NCI-H1694 (cell line): ENCODE data around the gene ATP9B.

Experiments used
- DNase-seq: peaks from one replicate; lab custom pipeline; 2025; lab: John Stamatoyannopoulos, UW

The ATP9B gene

GRCh38 chr18:79396431-79397246 lies 327.4 kb downstream of the ATP9B start:
- no peak for DNase-seq

GRCh38 chr18:79397247-79397829 lies 328.1 kb downstream of the ATP9B start:
- DNase-seq = no peak

GRCh38 chr18:79397830-79398761 lies 328.9 kb downstream of the ATP9B start:
- no peak for DNase-seq

- no peak for DNase-seq
These were observed 330.3 kb downstream of the ATP9B start for GRCh38 chr18:79399275-79400081.

- DNase-seq = no peak
These were observed 330.9 kb downstream of the ATP9B start for GRCh38 chr18:79400091-79400590.

- DNase-seq = no peak
These were observed 331.6 kb downstream of the ATP9B start for GRCh38 chr18:79400591-79401381.

- no peak for DNase-seq
These were observed 332.5 kb downstream of the ATP9B start for GRCh38 chr18:79401494-79402208.

GRCh38 chr18:79402209-79402576 lies 333.0 kb downstream of the ATP9B start:
- DNase-seq = no peak

GRCh38 chr18:79402977-79403722 lies 334.0 kb downstream of the ATP9B start:
- DNase-seq = no peak

- no peak for DNase-seq
These were observed 334.8 kb downstream of the ATP9B start for GRCh38 chr18:79403723-79404566.

GRCh38 chr18:79404567-79404910 lies 335.3 kb downstream of the ATP9B start:
- no peak for DNase-seq

GRCh38 chr18:79405019-79405780 lies 336.0 kb downstream of the ATP9B start:
- DNase-seq = no peak

- no peak for DNase-seq
These were observed 336.8 kb downstream of the ATP9B start for GRCh38 chr18:79405781-79406575.

- no peak for DNase-seq
These were observed 337.5 kb downstream of the ATP9B start for GRCh38 chr18:79406708-79407107.

GRCh38 chr18:79409313-79409712 lies 340.1 kb downstream of the ATP9B start:
- no peak for DNase-seq

- DNase-seq = no peak
These were observed 341.0 kb downstream of the ATP9B start for GRCh38 chr18:79410171-79410641.
